GM19463 (cell line): Measurements from ENCODE around the gene ZNF611.
"Not testable (repeated sequence)": the region's sequence is repeated elsewhere in the genome, so short reads cannot be mapped to it uniquely, and the experiment has no call there.

Source experiments
- ATAC-seq: cut with Tn5 transposase; IDR thresholded peaks from one replicate; pipeline ENCODE4 v1.9.1; 2021; ENCODE audit warnings: mild to moderate bottlenecking, moderate library complexity; ENCODE audit not compliant: unreplicated experiment

Gene ZNF611

GRCh38 chr19:52734893-52735661 is at the start of gene ZNF611:
TSS of gene ZNF611 (minus strand) at chr19:52735044. CDS start at chr19:52715894, 19,150 bp downstream.
- ATAC-seq, result peak; percentile 94

GRCh38 chr19:52782864-52783263 is 48.0 kb upstream of the ZNF611 start:
- ATAC-seq, result not testable (repeated sequence)

- ATAC-seq, result no peak
These were observed 44.0 kb upstream of the ZNF611 start for GRCh38 chr19:52778811-52779210.

- not testable (repeated sequence) for ATAC-seq
These were observed 21.6 kb upstream of the ZNF611 start for GRCh38 chr19:52756447-52756846.

- ATAC-seq, result no peak
These were observed 14.9 kb upstream of the ZNF611 start for GRCh38 chr19:52749780-52750179.

DNA sequence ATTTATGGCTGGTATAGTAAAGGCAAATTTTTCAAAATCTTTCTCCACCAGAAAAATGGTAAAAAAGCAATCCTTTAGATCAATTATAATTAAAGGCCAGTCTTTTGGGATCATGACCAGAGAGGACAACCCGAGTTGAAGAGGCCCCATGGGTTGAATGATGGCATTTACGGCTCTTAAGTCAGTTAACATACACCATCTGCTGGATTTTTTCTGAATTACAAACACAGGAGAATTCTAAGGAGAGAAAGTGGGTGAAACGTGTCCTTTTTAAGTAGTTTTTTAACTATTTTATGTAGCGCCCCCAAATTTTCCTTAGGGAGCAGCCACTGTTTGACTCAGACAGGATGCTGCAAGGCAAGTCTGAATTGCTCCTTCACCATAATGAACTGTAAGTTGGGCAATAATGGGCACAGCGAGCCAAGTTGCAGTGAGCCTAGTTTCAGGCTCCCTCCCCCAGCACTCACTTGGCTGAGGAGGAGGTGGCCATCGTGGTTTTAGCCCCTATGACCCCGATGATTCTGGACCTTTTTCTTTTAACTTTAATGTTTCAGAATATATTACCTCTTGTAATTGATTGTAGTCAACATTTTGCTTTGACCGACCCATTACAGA is 13.6 kb upstream of the ZNF611 start:
- ATAC-seq, result no peak

GRCh38 chr19:52745919-52746318 is 11.1 kb upstream of the ZNF611 start:
- ATAC-seq, result not testable (repeated sequence)

DNA sequence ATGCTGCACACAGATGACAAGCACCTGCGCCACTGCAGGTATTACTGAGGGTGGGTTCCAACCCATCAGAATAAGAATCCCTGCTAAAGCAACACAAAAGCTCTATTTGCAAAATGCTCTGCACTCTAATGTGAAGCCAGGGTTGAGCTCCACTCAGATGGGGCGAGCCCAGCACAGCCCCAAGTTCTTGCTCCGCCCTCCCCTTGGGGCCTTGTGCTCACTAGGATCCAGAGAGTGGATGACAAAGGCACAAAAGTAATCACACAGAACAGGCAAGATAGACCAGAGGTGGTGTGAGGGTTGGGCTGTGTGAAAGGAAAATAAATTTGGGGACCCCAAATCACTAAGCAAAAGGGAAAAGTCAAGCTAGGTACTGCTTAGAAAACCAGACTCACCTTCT is 8.2 kb upstream of the ZNF611 start:
- no peak for ATAC-seq

DNA sequence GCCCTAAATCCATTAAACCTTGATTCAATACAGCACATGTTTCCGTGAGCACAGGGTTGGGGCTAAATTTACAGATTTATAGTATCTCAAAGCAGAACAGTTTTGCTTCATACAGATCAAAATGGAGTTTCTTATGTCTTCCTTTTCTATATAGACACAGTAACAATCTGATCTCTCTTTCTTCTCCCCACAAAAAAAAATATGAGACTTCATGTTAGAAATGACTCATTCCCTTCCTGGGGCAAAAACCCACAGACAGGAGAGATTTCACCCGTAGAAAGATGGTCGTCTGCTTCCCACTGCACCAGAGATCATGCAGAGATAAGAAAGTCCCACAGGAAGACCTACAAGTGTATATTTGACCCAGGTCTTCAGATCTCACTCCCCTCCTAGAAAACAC is 7.7 kb upstream of the ZNF611 start:
- ATAC-seq, result no peak

GRCh38 chr19:52741951-52742485 is 7.2 kb upstream of the ZNF611 start:
- no peak for ATAC-seq

- not testable (repeated sequence) for ATAC-seq
These were observed 6.5 kb upstream of the ZNF611 start for GRCh38 chr19:52741371-52741770.

GRCh38 chr19:52739576-52739975 is 4.7 kb upstream of the ZNF611 start:
- ATAC-seq, result no peak

DNA sequence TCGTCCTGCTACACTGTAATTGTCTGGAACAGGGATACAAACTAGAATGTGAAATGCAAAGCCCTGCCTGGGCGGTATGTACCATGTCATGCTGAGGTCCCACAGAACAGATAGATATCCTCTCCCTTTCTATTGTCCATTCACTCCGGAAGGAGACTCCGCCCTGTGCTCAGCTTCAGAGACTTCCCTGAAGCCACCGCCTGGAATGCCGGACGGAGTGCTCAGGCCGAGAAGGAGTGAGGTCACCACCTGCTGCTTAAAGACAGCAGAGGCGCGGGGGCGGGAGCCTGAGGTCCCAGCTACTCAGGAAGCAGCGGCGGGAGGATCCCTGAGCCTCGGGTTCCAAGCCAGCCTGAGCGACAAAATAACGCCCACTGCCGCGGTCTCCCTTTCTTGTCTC is 890 bp upstream of the ZNF611 start:
- no peak for ATAC-seq

GRCh38 chr19:52734331-52734892 is 432 bp downstream of the ZNF611 start:
- ATAC-seq, result peak; percentile 26

DNA sequence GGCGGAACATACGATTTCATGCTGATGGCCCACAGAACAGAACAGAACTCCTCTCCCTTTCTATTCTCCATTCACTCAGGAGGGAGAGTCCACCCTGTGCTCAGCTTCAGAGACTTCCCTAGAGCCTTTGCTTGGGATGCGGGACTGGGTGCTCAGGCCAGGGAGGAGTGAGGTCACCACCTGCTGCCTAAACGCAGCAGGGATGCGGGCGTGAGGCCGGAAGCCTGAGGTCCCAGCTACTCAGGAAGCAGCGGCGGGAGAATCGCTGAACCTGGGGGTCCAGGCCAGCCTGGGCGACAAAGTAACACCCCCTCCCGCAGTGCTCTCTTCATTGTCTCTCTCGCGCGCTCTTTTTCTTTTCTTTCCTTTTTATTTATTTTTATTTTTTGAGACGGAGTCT is 8.8 kb downstream of the ZNF611 start:
- ATAC-seq, result not testable (repeated sequence)

GRCh38 chr19:52725528-52725961 is 9.3 kb downstream of the ZNF611 start:
- ATAC-seq, result no peak

GRCh38 chr19:52724701-52725514 is 9.9 kb downstream of the ZNF611 start:
- ATAC-seq, result no peak

DNA sequence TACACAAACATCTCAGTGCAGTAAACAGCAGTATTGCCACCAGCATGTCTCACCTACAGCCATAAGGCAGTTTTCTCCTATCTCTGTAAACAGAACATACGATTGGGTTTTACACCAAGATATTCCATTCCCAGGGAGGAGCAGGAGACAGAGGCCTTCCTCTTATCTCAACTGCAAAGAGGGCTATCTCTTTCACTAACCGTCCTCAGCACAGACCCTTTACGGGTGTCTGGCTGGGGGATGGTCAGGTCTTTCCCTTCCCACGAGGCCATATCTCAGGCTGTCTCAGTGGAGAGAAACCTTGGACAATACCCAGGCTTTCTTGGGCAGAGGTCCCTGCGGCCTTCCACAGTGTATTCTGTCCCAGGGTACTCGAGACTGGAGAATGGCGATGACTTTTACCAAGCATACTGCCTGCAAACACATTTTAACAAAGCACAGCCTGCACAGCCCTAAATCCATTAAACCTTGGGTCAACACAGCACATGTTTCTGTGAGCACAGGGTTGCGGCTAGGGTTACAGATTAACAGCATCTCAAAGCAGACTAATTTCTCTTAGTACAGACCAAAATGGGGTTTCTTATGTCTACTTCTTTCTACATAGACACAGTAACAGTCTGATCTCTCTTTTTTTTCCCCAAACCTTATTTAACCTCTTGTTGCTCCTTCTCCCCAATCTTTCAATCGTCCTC is 10.8 kb downstream of the ZNF611 start:
- ATAC-seq, result not testable (repeated sequence)

DNA sequence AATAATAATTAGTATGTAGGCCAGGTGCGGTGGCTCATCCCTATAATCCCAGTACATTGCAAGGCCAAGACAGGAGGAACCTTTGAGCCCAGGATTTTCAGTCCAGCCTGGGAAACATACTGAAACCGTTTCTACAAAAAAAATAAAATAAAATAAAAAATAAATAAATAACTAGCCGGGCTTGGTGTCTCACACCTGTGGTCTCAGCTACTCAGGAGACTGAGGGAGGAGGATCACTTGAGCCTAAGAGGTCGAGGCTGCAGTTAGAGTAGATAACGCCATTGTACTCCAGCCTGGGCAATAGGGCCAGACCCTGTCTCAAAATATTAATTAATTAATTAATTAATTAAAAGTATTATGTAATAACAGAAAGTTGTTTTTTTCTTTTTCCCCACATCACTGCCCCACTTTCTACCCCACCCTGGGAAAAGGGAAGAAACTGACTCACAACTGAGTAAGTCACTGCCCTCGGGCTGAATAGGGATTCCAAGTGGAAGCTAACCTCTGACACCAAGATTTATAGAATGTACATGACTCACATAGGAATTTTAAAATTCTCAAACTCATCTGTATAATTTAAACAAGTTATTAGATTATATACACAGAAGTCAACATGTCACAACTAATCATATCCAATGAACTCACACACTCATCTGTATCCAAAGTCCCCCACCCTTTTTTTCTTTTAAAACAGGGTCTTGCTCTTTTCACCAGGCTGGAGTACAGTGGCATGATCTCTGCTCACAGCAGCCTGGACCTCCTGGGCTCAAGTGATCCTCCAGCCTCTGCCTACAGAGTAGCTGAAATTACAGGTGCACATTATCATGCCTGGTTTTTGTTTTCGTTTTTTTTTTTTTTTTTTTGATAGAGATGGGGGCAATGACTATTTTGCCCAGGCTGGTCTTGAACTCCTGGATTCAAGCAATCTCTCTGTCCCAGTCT is 12.5 kb downstream of the ZNF611 start:
- ATAC-seq, result no peak
